Activated T-cell treated with anti-CD3 and anti-CD28 coated beads, Interleukin-2, amount 50 U/mL, for 4 hours (primary cell): ENCODE data around the gene PIK3IP1. TPM values are rescaled to one million over a fixed set of nuclear protein-coding genes. Genes with fewer than 3 reads are reported as not detected.
"Not testable (repeated sequence)": the region's sequence is repeated elsewhere in the genome, so short reads cannot be mapped to it uniquely, and the experiment has no call there.

ENCODE experiments used
- ATAC-seq, 2 donors: fragments of 200-7000 bp; cut with Tn5 transposase; one replicate each; pipeline ENCODE4 v1.10.0; 2021
- DNase-seq: peaks from one replicate; pipeline ENCODE4 v3.0.0-alpha.2; 2020
- H3K27me3 Mint-ChIP-seq: one replicate; pipeline ENCODE4 v1.8.0; 2021; ENCODE audit warnings: low read depth, mixed read lengths
- H3K36me3 Mint-ChIP-seq: one replicate; pipeline ENCODE4 v1.8.0; 2022; ENCODE audit warnings: mixed read lengths; ENCODE audit not compliant: insufficient read depth
- H3K4me1 Mint-ChIP-seq: one replicate; pipeline ENCODE4 v1.8.0; 2021; ENCODE audit warnings: low read depth, mixed read lengths
- H3K4me3 Mint-ChIP-seq: one replicate; pipeline ENCODE4 v1.8.0; 2021; ENCODE audit warnings: mild to moderate bottlenecking, moderate library complexity, mixed read lengths
- H3K9me3 Mint-ChIP-seq: one replicate; pipeline ENCODE4 v1.8.0; 2021; ENCODE audit warnings: mixed read lengths
- total RNA-seq, 3 donors: library from RNA; stranded (reverse); gene quantifications; one replicate each; pipeline ENCODE4 v1.2.1, GENCODE V29; 2021

Gene PIK3IP1
- total RNA-seq, 3 donors from 2014 or later = 7.3 to 8.6 (median 7.9) TPM

DNA sequence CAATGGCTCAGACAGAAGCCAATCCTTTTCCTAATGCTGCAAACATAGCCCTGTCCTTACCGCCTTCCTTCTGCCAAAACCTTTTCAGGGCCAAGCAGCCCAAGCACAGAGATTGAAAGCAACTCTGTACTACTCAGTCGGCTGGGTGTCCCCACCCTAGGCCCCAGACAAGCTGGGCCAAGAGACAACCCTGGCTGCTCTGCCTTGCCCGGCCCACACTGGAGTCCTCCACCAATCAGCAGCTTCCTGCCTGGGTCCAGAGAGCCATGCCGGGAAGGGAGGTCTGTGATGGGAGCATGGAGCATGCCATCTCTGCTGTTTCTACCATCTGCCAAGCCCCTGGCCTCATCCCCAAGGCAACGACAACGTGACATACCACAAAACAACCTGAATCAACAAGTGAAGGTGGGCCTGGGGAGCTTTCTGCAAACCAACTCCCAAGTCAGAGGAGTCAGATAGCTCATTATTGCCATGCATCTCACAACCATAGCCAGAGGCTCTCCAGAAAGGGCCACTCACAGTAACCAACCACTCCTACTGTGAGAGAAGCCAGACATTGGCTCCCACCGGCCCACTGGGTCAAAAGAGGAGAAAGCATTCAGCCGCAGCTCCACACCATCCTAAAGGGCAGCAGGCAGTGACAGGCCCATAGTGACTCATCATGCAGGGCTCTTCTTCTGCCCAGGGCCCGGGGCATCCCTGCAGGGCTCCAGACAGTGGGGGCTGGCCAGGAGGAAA is 35.7 kb upstream of the PIK3IP1 start:
- Mint-ChIP-seq H3K4me1 (peaks cover 13% of the 10 kb centered on the region), H3K4me3 (no peak overlapping the region), H3K36me3 (peaks cover 31% of the 10 kb centered on the region), H3K27me3 (no peaks in the 10 kb centered on the region), H3K9me3 (no peaks in the 10 kb centered on the region)
- ATAC-seq (no peak), DNase-seq (no peak)

DNA sequence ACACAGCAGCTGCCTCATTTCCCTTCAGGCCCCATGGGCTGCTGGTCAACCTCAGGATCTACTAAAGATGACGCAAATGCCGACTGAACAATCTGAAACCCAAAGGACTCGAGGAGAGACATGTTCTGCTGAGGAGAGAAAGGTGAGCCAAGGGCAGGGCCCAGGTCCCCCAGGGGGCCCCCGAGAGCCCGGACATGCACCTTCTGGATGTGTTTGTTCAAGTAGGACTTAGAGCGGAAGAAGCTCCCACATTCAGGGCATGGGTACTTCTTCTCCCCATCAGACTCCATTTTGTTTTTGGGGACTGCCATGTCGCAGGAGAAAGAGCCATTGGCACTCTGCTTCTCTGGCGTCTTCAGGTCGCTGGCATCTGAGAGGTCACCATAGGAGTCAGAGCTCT is 34.6 kb upstream of the PIK3IP1 start:
- no peak for DNase-seq
- Mint-ChIP-seq H3K27me3 (no peaks in the 10 kb centered on the region), H3K36me3 (peaks cover 26% of the 10 kb centered on the region), H3K9me3 (no peaks in the 10 kb centered on the region), H3K4me1 (peaks cover 10% of the 10 kb centered on the region), H3K4me3 (no peak overlapping the region)
- ATAC-seq = no peak

DNA sequence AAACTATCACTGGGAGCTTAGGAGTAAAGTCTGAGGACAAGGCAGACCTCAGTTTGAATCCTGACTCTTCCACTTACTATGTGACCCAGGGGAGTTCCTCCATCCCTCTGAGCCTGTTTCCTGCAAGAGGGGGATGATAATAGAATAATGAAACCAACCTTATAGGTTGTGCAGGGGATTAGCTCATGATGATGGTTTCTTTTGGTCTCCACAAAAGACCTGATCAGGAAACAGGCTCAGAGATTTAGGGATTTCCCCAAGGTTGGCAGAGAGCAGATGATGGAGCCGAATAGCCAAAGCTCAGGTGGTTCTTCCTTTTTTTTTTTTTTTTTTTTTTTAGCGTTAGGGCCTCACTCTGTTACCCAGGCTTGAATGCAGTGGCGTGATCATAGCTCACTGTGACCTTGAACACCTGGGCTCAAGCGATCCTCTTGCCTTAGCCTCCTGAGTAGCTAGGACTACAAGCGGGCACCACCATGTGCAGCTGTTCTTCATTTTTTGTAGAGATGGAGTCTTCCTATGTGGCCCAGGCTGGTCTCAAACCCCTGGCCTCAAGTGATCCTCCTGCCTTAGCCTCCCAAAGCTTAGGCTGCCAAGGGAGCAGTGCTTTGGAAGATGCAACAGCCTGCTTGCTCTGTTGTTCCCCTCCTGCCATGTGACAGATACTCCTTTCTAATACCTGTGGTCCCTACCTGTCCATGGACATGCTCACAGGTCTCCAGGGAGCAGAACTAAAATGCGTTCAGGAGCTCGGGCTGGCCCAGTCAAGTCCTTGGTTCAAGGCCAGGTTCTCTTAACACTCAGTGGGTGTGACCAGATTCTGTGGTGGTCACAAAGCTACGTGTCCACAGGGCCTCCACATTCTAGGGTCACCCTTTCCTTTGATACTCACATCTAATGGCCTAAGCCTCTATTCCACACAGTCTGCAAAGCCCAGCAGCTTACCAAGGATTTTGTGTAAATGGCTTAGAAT is 31.6 kb upstream of the PIK3IP1 start:
- ATAC-seq = no peak
- H3K36me3 Mint-ChIP-seq = peaks cover 19% of the 10 kb centered on the region
- no peak for DNase-seq

DNA sequence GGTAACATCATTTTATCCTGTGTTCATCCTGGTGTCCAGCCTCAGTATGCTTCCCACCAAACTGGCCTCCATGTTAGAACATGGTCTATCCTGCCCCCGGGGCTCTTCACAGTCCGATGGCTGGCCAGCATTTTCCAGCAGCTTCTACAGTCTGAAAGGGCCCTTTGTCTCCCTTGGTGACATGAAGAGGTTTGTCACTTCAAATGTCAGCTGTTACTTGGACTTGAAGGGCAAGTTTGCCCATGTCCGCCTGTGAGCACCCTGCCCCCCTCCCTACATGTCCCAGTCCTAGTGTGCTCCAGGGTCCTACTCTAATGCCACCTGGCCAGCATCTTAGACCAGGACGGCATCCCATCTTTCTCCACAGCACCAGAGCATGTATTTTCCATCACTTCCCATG is 29.1 kb upstream of the PIK3IP1 start:
- Mint-ChIP-seq H3K4me1 (no peaks in the 10 kb centered on the region), H3K36me3 (peaks cover 10% of the 10 kb centered on the region), H3K9me3 (no peaks in the 10 kb centered on the region), H3K4me3 (no peak overlapping the region), H3K27me3 (no peaks in the 10 kb centered on the region)
- ATAC-seq (no peak), DNase-seq (no peak)

More for the DNA sequence above, 31.6 kb upstream of the PIK3IP1 start:
- H3K4me1 Mint-ChIP-seq = no peaks in the 10 kb centered on the region
- H3K4me3 Mint-ChIP-seq = no peak overlapping the region
- no peaks in the 10 kb centered on the region for H3K9me3 Mint-ChIP-seq
- H3K27me3 Mint-ChIP-seq = no peaks in the 10 kb centered on the region

- ATAC-seq, H3K9me3 Mint-ChIP-seq, DNase-seq, H3K4me3 Mint-ChIP-seq, H3K27me3 Mint-ChIP-seq: not testable (repeated sequence)
- Mint-ChIP-seq H3K36me3 (peaks cover 10% of the 10 kb centered on the region), H3K4me1 (peaks cover 14% of the 10 kb centered on the region)
These were observed 21.9 kb upstream of the PIK3IP1 start for GRCh38 chr22:31314220-31314619.

GRCh38 chr22:31313366-31314147 is 21.3 kb upstream of the PIK3IP1 start:
- no peak overlapping the region for H3K4me3 Mint-ChIP-seq
- H3K27me3 Mint-ChIP-seq = no peaks in the 10 kb centered on the region
- ATAC-seq = peak; percentile 58 to 69

GRCh38 chr22:31308181-31308580 is 15.9 kb upstream of the PIK3IP1 start:
- Mint-ChIP-seq H3K9me3 (no peaks in the 10 kb centered on the region), H3K27me3 (no peaks in the 10 kb centered on the region), H3K4me1 (peaks cover 42% of the 10 kb centered on the region), H3K4me3 (no peak overlapping the region), H3K36me3 (peaks cover 6% of the 10 kb centered on the region)
- no peak for DNase-seq
- no peak for ATAC-seq

More at GRCh38 chr22:31313366-31314147, 21.3 kb upstream of the PIK3IP1 start:
- Mint-ChIP-seq H3K9me3 (peaks cover 4% of the 10 kb centered on the region), H3K4me1 (peaks cover 19% of the 10 kb centered on the region), H3K36me3 (peaks cover 10% of the 10 kb centered on the region)
- DNase-seq = peak; percentile 72

DNA sequence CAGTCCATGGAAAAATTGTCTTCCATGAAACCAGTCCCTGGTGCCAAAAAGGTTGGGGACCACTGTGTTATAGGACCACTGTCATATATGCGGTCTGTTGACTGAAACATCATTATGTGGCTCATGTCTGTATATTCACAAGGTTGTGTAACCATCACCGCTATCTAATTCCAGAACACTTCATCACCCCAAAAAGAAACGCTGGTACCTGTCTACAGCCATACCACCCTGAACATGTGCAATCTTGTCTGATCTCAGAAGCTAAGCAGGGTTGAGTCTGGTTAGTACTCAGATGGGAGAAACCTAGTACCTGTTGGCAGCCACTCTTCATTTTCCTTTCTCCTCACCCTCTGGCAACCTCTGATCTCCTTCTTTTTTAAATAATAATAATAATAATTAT is 12.9 kb upstream of the PIK3IP1 start:
- peaks cover 57% of the 10 kb centered on the region for H3K4me1 Mint-ChIP-seq
- DNase-seq = no peak
- H3K9me3 Mint-ChIP-seq = no peaks in the 10 kb centered on the region
- peaks cover 8% of the 10 kb centered on the region for H3K36me3 Mint-ChIP-seq
- ATAC-seq = no peak
- no peak overlapping the region for H3K4me3 Mint-ChIP-seq
- H3K27me3 Mint-ChIP-seq = no peaks in the 10 kb centered on the region

DNA sequence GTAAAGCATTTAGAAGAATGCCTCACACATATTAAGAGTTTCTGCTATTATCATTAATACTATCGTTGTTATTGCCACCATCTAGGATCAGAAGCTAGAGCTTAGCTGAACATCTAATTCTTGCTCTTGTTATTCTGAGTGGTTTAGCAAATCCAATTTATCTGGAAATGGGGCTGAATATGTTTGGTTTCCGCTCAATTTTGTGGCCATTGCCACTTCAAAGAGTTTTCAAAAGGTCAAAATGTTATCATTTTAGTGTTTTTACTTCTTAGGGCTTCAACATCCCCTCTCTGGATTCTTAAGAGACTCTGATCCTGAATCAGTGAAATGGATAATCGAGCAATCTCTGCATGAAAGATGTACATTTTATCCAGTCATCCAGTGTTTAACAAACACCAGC is 10.2 kb upstream of the PIK3IP1 start:
- ATAC-seq = peak in 1 of 2 donors; percentile 28
- Mint-ChIP-seq H3K27me3 (no peaks in the 10 kb centered on the region), H3K36me3 (peaks cover 8% of the 10 kb centered on the region), H3K9me3 (no peaks in the 10 kb centered on the region), H3K4me1 (peaks cover 40% of the 10 kb centered on the region), H3K4me3 (no peak overlapping the region)
- DNase-seq = no peak

- H3K4me1 Mint-ChIP-seq = peaks cover 39% of the 10 kb centered on the region
- no peaks in the 10 kb centered on the region for H3K27me3 Mint-ChIP-seq
- peaks cover 8% of the 10 kb centered on the region for H3K36me3 Mint-ChIP-seq
- ATAC-seq = no peak
- H3K9me3 Mint-ChIP-seq = no peaks in the 10 kb centered on the region
- H3K4me3 Mint-ChIP-seq = no peak overlapping the region
- DNase-seq = no peak
These were observed 9.7 kb upstream of the PIK3IP1 start for GRCh38 chr22:31302006-31302405.

DNA sequence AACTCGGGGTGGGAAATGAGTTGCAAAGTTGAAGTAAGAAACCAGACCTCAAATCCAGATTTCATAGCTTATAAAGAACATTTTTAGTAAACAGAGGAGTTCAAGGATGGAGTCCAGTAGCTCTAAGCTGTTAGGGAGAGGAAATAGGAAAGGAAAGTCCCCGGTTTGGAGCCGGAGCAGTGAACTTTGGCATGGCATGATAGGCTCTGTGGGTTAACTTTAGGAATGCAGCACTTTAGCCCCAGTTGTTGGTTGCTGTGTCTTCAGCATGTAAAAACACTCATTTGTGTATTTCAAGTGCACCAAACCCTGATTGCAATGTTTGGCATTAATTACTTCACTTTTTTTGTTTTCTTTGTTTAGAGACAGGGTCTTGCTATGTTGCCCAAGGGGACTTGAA is 8.6 kb upstream of the PIK3IP1 start:
- Mint-ChIP-seq H3K4me3 (no peak overlapping the region), H3K36me3 (peaks cover 8% of the 10 kb centered on the region), H3K4me1 (peaks cover 40% of the 10 kb centered on the region), H3K9me3 (no peaks in the 10 kb centered on the region), H3K27me3 (no peaks in the 10 kb centered on the region)
- DNase-seq (no peak), ATAC-seq (no peak)

DNA sequence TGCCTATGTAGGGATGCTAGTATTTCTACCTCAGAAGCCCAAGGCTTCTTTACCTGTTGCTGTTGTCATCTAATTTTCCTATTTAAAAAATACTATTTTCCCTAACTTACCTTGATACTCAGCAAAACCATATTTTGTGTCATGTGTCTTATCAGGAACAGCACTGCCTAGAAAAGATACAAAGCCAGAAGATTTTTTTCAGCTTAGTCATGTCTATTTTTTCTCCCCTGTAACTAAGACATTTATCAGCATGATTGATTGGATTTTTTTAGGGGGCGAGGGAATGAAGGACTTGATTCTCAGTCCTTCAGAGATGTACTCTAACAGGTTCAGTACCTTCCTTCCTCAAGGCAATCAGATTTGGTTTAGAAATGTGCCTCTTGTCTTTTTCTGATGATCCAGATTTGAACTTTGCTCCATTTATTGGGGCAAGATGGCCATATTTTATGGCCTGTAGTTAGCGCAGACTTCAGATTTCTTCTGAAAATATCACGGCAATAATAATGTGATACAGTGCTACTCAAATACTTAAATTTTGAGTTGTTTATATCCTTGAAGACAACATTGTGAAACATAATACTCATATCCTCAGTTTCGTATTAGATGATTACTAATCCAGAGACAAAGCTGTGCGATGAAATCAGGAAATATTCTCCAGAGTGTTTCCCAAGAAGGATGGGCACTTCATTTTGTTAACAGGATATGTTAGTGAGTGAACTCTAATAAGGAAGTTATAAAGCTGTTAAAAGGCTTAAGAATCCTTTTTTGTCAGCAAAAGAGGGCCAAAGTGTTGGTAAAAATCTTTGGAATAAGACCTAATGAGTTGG is 3.8 kb upstream of the PIK3IP1 start:
- H3K4me1 Mint-ChIP-seq = peaks cover 54% of the 10 kb centered on the region
- peak; percentile 16 to 24 for ATAC-seq
- no peaks in the 10 kb centered on the region for H3K9me3 Mint-ChIP-seq
- no peaks in the 10 kb centered on the region for H3K36me3 Mint-ChIP-seq
- no peaks in the 10 kb centered on the region for H3K27me3 Mint-ChIP-seq
- peak overlapping the region; percentile 70 for H3K4me3 Mint-ChIP-seq
- no peak for DNase-seq

DNA sequence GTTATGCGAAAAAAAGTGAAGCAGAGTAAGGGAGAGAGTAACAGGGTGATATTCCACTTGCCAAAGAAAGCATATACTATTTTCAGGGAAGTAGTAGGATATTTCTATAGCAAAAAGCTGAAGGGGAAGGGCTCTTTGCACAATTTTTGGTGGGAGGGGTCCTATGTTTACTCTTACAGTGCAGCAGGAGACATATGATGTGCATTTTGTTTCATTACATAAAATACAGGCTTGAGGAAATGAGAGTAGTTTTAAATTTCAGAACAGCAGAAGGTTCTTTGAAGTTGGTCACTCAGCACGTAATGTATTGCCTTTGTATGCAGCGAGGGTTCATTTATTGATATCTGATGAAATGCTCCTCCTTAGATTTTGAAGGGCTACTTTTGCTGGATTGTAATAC is 3.1 kb upstream of the PIK3IP1 start:
- no peaks in the 10 kb centered on the region for H3K9me3 Mint-ChIP-seq
- H3K36me3 Mint-ChIP-seq = peaks cover 2% of the 10 kb centered on the region
- H3K27me3 Mint-ChIP-seq = no peaks in the 10 kb centered on the region
- no peak for DNase-seq
- ATAC-seq = no peak
- H3K4me3 Mint-ChIP-seq = peak overlapping the region; percentile 70
- H3K4me1 Mint-ChIP-seq = peaks cover 51% of the 10 kb centered on the region
